HG02938 (cell line): ENCODE data around the gene CDC42EP5.
"Not testable (repeated sequence)": the region's sequence is repeated elsewhere in the genome, so short reads cannot be mapped to it uniquely, and the experiment has no call there.

Experiments
- ATAC-seq: cut with Tn5 transposase; IDR thresholded peaks from one replicate; pipeline ENCODE4 v1.9.1; 2021; ENCODE audit warnings: mild to moderate bottlenecking, moderate library complexity; ENCODE audit not compliant: unreplicated experiment

CDC42EP5 gene

GRCh38 chr19:54489766-54490165 is 16.7 kb upstream of the CDC42EP5 start:
- no peak for ATAC-seq

- no peak for ATAC-seq
These were observed 16.2 kb upstream of the CDC42EP5 start for GRCh38 chr19:54489341-54489740.

- ATAC-seq: no peak
These were observed 12.8 kb upstream of the CDC42EP5 start for GRCh38 chr19:54485851-54486250.

- no peak for ATAC-seq
These were observed 11.4 kb upstream of the CDC42EP5 start for GRCh38 chr19:54484451-54484850.

- no peak for ATAC-seq
These were observed 9.8 kb upstream of the CDC42EP5 start for GRCh38 chr19:54482889-54483288.

GRCh38 chr19:54481326-54481930 is 8.3 kb upstream of the CDC42EP5 start:
- ATAC-seq: no peak

GRCh38 chr19:54480051-54480450 is 7.0 kb upstream of the CDC42EP5 start:
- ATAC-seq: no peak

GRCh38 chr19:54478677-54479266 is 5.7 kb upstream of the CDC42EP5 start:
- no peak for ATAC-seq

- no peak for ATAC-seq
These were observed 4.6 kb upstream of the CDC42EP5 start for GRCh38 chr19:54477650-54478049.

GRCh38 chr19:54475706-54476105 is 2.6 kb upstream of the CDC42EP5 start:
- no peak for ATAC-seq

- ATAC-seq: no peak
These were observed 836 bp upstream of the CDC42EP5 start for GRCh38 chr19:54473892-54474372.

GRCh38 chr19:54470991-54471782 is 1.9 kb downstream of the CDC42EP5 start:
- no peak for ATAC-seq

- no peak for ATAC-seq
These were observed 2.7 kb downstream of the CDC42EP5 start for GRCh38 chr19:54470276-54470887.

GRCh38 chr19:54469496-54469934 is 3.6 kb downstream of the CDC42EP5 start:
- ATAC-seq: no peak

GRCh38 chr19:54466110-54466480 is 7.0 kb downstream of the CDC42EP5 start:
- not testable (repeated sequence) for ATAC-seq

GRCh38 chr19:54465426-54466109 is 7.5 kb downstream of the CDC42EP5 start:
- ATAC-seq: no peak

GRCh38 chr19:54464630-54465425 is 8.3 kb downstream of the CDC42EP5 start:
- peak; percentile 33 for ATAC-seq

- peak; percentile 44 for ATAC-seq
These were observed 9.0 kb downstream of the CDC42EP5 start for GRCh38 chr19:54464044-54464629.

- ATAC-seq: peak; percentile 64
These were observed 9.5 kb downstream of the CDC42EP5 start, which contains the start of gene LENG9 for GRCh38 chr19:54463531-54464043. Gene LENG9 (minus strand): TSS chr19:54463778. CDS start chr19:54463526, 252 bp downstream.
